ENCODE results near the gene EPC2.
A peak's percentile ranks its signal among the peaks of the same experiment; 100 is the strongest.

Gene EPC2

DNA sequence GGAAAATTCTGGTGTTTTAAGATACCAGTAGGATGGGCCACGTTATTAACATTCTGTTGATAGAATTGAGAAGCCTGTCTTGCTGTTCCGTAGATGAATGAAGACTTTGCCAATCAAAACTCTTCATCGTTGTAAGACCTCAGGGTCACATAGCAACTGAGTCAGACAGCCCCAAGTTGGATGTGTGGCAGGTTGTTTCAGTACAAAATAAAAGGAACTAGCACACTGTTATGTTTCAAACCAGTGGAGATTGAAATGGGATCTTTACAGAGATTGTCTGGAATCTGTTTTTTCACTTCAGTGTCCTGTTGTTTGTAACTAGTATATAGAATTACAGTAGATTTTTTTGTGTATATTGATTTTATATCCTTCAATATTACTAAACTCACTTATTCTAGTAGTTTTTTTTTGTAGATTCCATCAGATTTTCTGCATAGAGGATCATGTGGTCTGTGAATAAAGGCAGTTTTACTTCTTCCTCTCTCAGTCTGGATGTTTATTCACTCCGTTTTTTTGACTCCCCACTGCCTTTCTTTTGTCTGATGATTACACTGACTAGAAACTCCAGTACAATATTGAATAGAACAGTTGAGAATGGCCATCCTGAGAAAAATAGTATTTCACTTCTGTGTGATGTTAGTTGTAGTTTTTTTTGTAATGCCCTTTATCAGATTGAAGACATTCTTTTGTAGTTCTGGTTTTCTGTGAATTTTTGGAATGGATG, 22.7 kb downstream of the EPC2 start:
- TF ChIP-seq, protein P1, sequence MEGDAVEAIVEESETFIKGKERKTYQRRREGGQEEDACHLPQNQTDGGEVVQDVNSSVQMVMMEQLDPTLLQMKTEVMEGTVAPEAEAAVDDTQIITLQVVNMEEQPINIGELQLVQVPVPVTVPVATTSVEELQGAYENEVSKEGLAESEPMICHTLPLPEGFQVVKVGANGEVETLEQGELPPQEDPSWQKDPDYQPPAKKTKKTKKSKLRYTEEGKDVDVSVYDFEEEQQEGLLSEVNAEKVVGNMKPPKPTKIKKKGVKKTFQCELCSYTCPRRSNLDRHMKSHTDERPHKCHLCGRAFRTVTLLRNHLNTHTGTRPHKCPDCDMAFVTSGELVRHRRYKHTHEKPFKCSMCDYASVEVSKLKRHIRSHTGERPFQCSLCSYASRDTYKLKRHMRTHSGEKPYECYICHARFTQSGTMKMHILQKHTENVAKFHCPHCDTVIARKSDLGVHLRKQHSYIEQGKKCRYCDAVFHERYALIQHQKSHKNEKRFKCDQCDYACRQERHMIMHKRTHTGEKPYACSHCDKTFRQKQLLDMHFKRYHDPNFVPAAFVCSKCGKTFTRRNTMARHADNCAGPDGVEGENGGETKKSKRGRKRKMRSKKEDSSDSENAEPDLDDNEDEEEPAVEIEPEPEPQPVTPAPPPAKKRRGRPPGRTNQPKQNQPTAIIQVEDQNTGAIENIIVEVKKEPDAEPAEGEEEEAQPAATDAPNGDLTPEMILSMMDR (IDR thresholded peaks at IDR 0.05) = no peak

DNA sequence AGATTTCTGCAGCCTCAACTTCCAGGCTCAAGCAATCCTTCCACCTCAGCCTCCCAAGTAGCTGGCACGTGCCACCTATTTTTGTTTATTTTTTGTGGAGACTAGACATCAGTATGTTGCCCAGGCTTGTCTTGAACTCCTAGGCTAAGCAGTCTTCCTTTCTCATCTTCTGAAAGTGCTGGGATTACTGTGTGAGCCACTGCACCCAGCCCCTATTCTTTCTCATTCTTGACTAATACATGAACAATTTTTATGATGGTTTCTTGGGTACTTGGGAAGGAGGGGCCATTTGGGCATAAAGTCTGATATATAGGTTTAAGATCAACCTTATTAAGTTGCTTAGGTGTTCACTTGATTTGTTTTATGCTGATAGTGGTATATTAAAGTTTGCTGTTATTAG, 26.2 kb downstream of the EPC2 start:
- TF ChIP-seq, protein P1 (IDR thresholded peaks at IDR 0.05) = no peak

DNA sequence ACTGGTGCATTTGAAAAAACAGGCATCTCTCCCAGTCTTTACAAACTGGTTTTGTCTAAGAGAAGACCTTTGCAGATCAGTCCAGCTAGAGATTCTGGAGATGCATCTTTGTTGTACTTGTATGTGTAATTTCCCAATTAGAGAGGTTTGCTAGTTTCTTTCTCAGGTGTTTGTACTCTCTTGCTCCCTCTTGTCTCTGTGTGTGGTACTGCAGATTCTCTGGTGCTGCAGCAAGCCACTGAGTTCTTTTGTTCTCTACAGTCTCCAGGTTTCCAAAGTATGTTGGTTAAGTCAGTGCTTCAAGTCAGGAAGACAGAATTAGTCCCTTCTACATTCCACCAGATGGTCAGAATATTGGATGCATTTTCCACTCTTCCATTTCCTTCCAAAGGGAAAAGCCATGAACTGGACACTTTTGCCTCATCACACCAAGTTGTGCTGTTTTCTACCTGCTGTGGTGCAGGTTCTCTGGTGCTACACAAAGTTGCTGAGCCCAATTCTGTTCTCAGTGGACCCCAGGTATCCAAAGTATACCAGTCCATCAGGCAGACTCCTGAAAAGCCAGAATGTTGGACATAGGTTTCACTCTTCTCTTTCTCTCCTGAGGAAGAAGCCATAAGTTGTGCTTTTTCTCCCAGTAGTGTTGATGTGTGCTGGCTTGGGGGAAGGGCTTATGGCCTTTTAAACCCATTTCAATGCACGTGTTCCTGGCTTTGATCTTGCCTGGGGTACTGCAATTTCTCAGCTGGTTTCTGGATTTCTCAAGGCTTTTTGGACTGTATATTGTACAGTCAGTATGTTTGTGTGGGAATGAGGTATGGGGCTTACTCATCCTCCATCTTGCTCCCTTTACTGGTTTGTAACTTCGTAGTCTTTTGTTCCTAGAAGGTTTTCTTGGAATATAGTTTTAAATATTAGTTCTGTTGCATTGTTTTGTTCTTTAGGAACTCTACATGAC, 29.8 kb downstream of the EPC2 start:
- TF ChIP-seq, protein P1 (IDR thresholded peaks at IDR 0.05) = peak; percentile 51

DNA sequence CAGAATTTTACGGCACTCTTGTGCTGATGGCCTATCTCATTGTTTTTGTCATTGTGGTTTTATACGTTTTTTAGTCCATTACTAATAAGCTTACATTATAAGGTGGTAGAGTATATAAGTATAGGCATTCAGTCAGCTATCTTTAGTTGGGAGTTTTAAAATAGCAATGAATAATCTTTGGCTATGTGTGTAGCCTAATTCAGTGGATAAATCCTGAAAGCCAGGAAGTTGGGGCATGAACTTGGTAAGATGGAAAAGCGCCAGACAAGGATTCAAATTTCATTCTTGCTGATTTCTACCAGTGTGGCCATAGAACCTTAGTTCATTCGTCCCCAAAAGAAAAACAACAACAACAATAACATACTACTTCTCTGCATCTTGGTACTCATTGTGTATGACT, 31.2 kb downstream of the EPC2 start:
- TF ChIP-seq, protein P1 (IDR thresholded peaks at IDR 0.05) = no peak

DNA sequence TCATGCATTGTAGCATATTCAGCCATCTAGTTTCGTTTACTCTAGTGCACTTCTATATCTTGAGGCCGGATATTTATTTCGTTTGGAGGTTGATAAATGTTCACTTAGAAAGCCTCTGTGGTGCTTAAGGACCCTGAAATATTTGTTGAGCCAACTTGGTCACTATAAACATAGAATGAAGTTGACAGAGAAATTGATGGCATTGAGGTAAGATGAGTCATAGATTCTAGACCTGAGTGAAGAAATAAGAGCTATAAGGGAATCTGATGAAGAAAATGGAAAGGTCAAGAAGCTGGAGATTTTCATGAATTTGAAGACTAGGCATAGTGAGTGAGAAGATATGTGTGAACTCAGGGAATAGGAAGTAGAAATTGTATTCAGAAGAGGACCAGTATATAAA, 35.9 kb downstream of the EPC2 start:
- TF ChIP-seq, protein P1 (IDR thresholded peaks at IDR 0.05) = no peak

DNA sequence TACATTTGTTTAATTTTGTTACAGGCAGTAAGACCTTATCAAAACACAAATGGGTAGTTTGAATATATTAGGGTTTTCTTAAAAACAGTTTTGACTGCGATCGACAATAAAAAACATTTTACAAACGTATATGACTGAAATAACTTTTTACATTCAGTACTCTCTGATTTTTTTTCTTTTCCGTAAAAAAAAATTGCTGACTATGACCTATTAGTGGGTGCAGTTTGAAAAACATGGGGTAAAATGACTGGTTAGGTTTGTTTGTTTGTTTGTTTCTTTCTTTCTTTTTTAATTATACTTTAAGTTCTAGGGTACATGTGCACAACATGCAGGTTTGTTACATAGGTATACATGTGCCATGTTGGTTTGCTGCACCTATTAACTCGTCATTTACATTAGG, 36.9 kb downstream of the EPC2 start:
- TF ChIP-seq, protein P1 (IDR thresholded peaks at IDR 0.05) = no peak

DNA sequence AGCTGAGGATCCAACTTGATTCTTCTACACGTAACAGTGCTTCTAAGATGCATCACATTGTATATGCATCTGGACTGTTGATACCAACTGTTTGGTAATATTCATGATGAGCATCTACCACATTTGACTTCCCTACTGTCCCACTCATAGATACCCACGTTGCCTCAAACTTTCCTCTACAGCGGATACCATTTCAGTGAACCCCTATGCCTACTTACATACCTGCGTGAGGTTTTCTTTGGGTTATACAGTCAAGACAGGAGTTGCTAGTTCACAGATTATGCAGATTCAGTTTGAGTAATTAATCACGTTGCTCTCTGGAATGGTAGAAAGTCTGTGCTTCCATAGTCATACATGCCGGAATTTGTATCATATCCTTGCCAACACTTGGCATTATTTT, 40.0 kb downstream of the EPC2 start:
- TF ChIP-seq, protein P1 (IDR thresholded peaks at IDR 0.05) = no peak

Measured in LNCAP (cell line).